GM21528 (cell line): ENCODE data around the gene GPS2.

Experiments used
- ATAC-seq: cut with Tn5 transposase; IDR thresholded peaks from one replicate; pipeline ENCODE4 v1.9.1; 2021; ENCODE audit warnings: mild to moderate bottlenecking, moderate library complexity; ENCODE audit not compliant: unreplicated experiment, low FRiP score

Gene GPS2

GRCh38 chr17:7262935-7263800 is 52.0 kb downstream of the GPS2 start:
- ATAC-seq, result no peak
